Measurements from ENCODE around the gene MARK4. TPM values are rescaled to one million over a fixed set of nuclear protein-coding genes. Genes with fewer than 3 reads are reported as not detected.

MARK4 gene
- total and polyA plus RNA-seq, 2 experiments from 2014 or later: 16.6 to 38.6 TPM

- TF ChIP-seq ZNF462 (CRISPR knock-in tag; IDR thresholded peaks at IDR 0.05) (no peak), POLR2AphosphoS5 (IDR thresholded peaks at IDR 0.05; ENCODE audit: low read depth) (no peak), EZH2 (IDR thresholded peaks at IDR 0.05; ENCODE audit: low read depth, unreplicated experiment) (no peak), CTCF (conservative IDR thresholded peaks at IDR 0.05; ENCODE audit: low read depth in 2 of 2) (no peak)
Observed at GRCh38 chr19:45245826-45246225, 5.2 kb upstream of the MARK4 start (continued).

- Histone ChIP-seq H3K27me3 (ENCODE audit: insufficient read depth) (peaks cover 20% of the 10 kb centered on the region), H3K9me2 (ENCODE audit: insufficient read depth) (no peaks in the 10 kb centered on the region), H3K4me2 (no peak overlapping the region), H3K36me3 (ENCODE audit: insufficient read depth) (no peaks in the 10 kb centered on the region), H3K27ac (ENCODE audit: low read depth) (no peak overlapping the region), H3K4me3 (no peak overlapping the region), H4K20me1 (replicated peaks; ENCODE audit: insufficient read depth) (no peaks in the 10 kb centered on the region; the same call in 1 of the 2 replicates), H3K79me2 (replicated peaks; ENCODE audit: insufficient read depth) (peaks cover 1% of the 10 kb centered on the region; the same call in 1 of the 2 replicates), H2AFZ (no peak overlapping the region), H3F3A (replicated peaks; ENCODE audit: low read depth) (peaks cover 4% of the 10 kb centered on the region; the same call in 1 of the 2 replicates), H3K4me1 (ENCODE audit: insufficient read depth) (peaks cover 7% of the 10 kb centered on the region; the same call in 1 of the 2 replicates)
- peaks cover 9% of the 10 kb centered on the region for H3K4me1 Mint-ChIP-seq
- H3K9me3 Mint-ChIP-seq: no peaks in the 10 kb centered on the region
- H3K4me3 Mint-ChIP-seq: no peak overlapping the region
- no peak for ATAC-seq
- no peaks in the 10 kb centered on the region for H3K36me3 Mint-ChIP-seq (ENCODE audit: low read depth)
- H3K27me3 Mint-ChIP-seq (ENCODE audit: insufficient read depth, low read depth, poor library complexity): peaks cover 14% of the 10 kb centered on the region
- H3K27ac Mint-ChIP-seq: no peak overlapping the region
- no peak for DNase-seq (ENCODE audit: low spot score)
- TF ChIP-seq NANOG (IDR thresholded peaks at IDR 0.05; ENCODE audit: borderline replicate concordance): no peak
- TF ChIP-seq ZNF331 (CRISPR knock-in tag; IDR thresholded peaks at IDR 0.05; ENCODE audit: low read depth): no peak
- no peak for TF ChIP-seq ZNF462 (CRISPR knock-in tag; IDR thresholded peaks at IDR 0.05)
- TF ChIP-seq ETS1 (IDR thresholded peaks at IDR 0.05): no peak
Observed at GRCh38 chr19:45247136-45247535, 3.9 kb upstream of the MARK4 start.
